Mesothelial cell of epicardium (in vitro differentiated cells): ENCODE results near the gene NDC80. TPM values are rescaled to one million over a fixed set of nuclear protein-coding genes. Genes with fewer than 3 reads are reported as not detected.

Experiments
- DNase-seq, 2 experiments: peaks; one replicate each; pipeline ENCODE4 v3.0.0; 2021; ENCODE audit warnings: low spot score in 2 of 2; ENCODE audit not compliant: unreplicated experiment in 2 of 2
- H3K27ac Mint-ChIP-seq: 2 replicates; pipeline ENCODE4 v1.8.0; 2021; ENCODE audit warnings: mixed read lengths
- H3K27me3 Mint-ChIP-seq: 2 replicates; pipeline ENCODE4 v1.8.0; 2021; ENCODE audit warnings: low read depth, mixed read lengths
- H3K36me3 Mint-ChIP-seq: 2 replicates; pipeline ENCODE4 v1.8.0; 2021; ENCODE audit warnings: mixed read lengths
- H3K4me1 Mint-ChIP-seq: 2 replicates; pipeline ENCODE4 v1.8.0; 2021; ENCODE audit warnings: mixed read lengths
- H3K4me3 Mint-ChIP-seq: 2 replicates; pipeline ENCODE4 v1.8.0; 2021; ENCODE audit warnings: mild to moderate bottlenecking, moderate library complexity, mixed read lengths
- H3K9me3 Mint-ChIP-seq: 2 replicates; pipeline ENCODE4 v1.8.0; 2021; ENCODE audit warnings: mixed read lengths
- total RNA-seq: library from RNA; stranded (reverse); gene quantifications from 3 replicates; pipeline ENCODE4 v1.2.1, GENCODE V29; 2021
- TF ChIP-seq, protein P1 (sequence below): fragments of 200-600 bp; sonication (generic); IDR thresholded peaks from one replicate; pipeline ENCODE4 v1.5.0; 2021; ENCODE audit warnings: antibody characterized with exemption; ENCODE audit not compliant: unreplicated experiment

The NDC80 gene
- total RNA-seq, 1 donor from 2014 or later = 13.4 TPM

DNA sequence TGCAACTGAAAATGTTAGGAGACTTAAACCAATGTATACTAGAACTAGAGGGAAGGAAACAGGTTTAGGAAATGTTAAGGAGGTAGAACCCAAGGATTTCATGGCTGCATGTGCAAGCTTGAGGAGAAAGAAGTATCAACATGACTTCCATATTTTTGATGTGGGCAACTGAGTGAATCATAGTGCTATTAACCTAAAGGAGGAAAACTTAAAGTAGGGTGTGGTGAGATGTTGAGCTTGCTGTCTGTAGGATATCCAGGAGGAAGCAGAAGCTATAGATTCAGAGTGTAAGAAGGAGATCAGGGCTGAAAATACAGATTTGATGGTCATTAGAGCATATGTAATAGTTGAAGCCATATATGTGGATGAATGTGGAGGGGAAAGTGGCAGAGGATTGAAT, 31.5 kb downstream of the NDC80 start:
- Mint-ChIP-seq H3K4me3 (no peak overlapping the region), H3K27ac (no peak overlapping the region), H3K9me3 (no peaks in the 10 kb centered on the region), H3K27me3 (no peaks in the 10 kb centered on the region), H3K36me3 (peaks cover 7% of the 10 kb centered on the region), H3K4me1 (no peaks in the 10 kb centered on the region)
- TF ChIP-seq, protein P1, sequence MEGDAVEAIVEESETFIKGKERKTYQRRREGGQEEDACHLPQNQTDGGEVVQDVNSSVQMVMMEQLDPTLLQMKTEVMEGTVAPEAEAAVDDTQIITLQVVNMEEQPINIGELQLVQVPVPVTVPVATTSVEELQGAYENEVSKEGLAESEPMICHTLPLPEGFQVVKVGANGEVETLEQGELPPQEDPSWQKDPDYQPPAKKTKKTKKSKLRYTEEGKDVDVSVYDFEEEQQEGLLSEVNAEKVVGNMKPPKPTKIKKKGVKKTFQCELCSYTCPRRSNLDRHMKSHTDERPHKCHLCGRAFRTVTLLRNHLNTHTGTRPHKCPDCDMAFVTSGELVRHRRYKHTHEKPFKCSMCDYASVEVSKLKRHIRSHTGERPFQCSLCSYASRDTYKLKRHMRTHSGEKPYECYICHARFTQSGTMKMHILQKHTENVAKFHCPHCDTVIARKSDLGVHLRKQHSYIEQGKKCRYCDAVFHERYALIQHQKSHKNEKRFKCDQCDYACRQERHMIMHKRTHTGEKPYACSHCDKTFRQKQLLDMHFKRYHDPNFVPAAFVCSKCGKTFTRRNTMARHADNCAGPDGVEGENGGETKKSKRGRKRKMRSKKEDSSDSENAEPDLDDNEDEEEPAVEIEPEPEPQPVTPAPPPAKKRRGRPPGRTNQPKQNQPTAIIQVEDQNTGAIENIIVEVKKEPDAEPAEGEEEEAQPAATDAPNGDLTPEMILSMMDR = no peak
- DNase-seq = no peak

- DNase-seq = no peak
- TF ChIP-seq, protein P1 = no peak
- H3K27ac Mint-ChIP-seq = no peak overlapping the region
- no peaks in the 10 kb centered on the region for H3K27me3 Mint-ChIP-seq
- no peak overlapping the region for H3K4me3 Mint-ChIP-seq
- H3K9me3 Mint-ChIP-seq = no peaks in the 10 kb centered on the region
- no peaks in the 10 kb centered on the region for H3K4me1 Mint-ChIP-seq
- peaks cover 1% of the 10 kb centered on the region for H3K36me3 Mint-ChIP-seq
Measured at GRCh38 chr18:2606335-2606734, 35.0 kb downstream of the NDC80 start.

DNA sequence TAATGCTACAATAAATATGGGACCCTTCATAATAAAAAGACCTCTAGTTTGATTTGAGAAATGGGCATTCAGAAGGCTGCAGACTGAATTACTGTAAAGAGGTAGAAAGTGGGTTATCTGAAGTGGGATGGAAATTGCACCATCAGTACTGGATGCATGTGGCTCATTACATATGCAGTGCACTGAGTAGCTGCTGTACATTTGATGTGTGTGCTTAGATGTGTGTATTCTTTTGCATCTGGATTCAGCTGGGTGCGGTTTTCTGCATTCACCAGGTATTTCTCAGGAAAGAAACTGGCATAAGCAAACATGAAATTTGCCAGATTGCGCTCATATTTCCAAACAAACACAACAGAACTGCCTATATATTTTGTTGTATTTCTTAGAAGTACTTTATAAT, 38.2 kb downstream of the NDC80 start:
- TF ChIP-seq, protein P1 = no peak
- H3K4me1 Mint-ChIP-seq = no peaks in the 10 kb centered on the region
- no peak for DNase-seq
- H3K36me3 Mint-ChIP-seq = peaks cover 15% of the 10 kb centered on the region
- H3K4me3 Mint-ChIP-seq = no peak overlapping the region
- no peaks in the 10 kb centered on the region for H3K27me3 Mint-ChIP-seq
- no peaks in the 10 kb centered on the region for H3K9me3 Mint-ChIP-seq
- no peak overlapping the region for H3K27ac Mint-ChIP-seq

DNA sequence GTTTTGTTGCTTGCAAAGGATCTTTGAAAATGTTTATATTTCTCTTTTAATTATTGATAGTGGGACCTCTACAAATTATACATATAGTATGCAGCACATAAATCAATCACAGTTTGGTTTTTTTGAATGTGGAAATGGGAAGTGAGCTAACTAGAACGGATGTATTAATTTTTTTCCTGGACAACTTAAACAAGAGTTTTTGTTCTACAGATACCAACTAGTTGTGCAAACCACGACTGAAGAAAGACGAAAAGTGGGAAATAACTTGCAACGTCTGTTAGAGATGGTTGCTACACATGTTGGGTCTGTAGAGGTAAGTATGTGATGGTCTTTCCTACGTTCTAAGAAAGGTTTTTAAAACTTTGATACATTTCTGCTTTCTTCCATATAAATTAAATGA, 39.2 kb downstream of the NDC80 start:
- no peaks in the 10 kb centered on the region for H3K4me1 Mint-ChIP-seq
- H3K9me3 Mint-ChIP-seq = no peaks in the 10 kb centered on the region
- DNase-seq = no peak
- no peak overlapping the region for H3K4me3 Mint-ChIP-seq
- no peaks in the 10 kb centered on the region for H3K27me3 Mint-ChIP-seq
- no peak overlapping the region for H3K27ac Mint-ChIP-seq
- TF ChIP-seq, protein P1 = no peak
- peaks cover 23% of the 10 kb centered on the region for H3K36me3 Mint-ChIP-seq

DNA sequence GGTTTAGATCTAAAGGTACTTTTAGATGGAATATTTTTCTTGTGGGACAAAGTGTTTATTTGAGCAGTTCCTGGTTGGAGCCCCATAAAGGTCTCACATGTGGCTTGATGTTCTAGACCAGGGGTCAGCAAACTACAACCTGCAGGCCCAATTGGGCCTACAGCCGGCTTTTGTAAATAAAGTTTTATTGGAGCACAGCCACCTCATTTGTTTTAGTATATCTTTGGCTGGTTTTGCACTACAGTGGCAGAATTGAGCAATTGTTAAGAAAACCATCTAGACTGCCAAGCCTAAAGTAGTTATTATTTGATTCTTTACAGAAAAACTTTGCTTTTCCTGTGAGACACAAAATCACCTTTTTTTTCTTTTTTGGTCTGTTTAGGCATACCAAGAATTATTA, 41.6 kb downstream of the NDC80 start:
- Mint-ChIP-seq H3K27ac (no peak overlapping the region), H3K27me3 (no peaks in the 10 kb centered on the region), H3K4me1 (no peaks in the 10 kb centered on the region), H3K36me3 (peaks cover 23% of the 10 kb centered on the region), H3K4me3 (no peak overlapping the region), H3K9me3 (no peaks in the 10 kb centered on the region)
- no peak for DNase-seq
- TF ChIP-seq, protein P1 = no peak

DNA sequence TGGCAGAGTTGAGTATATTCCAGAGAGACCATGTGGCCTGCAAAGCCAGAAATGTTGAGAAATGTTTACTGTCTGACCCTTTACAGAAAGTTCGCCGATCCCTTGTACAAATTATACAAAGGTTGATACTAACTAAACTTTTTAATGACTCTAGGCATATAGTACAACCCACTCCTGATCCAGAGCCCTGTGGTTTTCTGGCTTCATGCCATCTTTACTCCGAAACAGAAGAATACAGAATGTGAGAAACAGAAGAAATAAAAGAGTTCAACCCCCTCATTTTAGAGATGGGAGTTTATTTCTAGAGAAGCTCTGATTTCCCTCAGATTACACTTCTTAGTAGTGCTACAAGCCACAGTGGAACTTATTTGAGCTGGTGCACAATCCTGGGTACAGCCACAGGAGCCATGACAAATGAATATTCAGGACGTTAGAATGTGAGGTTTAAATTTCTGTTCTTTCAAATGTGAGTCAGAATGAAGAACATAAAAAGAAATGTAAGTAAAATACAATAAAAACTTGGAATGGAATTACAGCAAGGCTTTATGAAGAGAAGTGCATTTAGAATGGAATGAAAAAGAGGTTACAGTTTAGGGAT, 46.1 kb downstream of the NDC80 start:
- H3K36me3 Mint-ChIP-seq = peaks cover 17% of the 10 kb centered on the region
- H3K27ac Mint-ChIP-seq = peak overlapping the region; percentile 52
- H3K9me3 Mint-ChIP-seq = no peaks in the 10 kb centered on the region
- no peak for DNase-seq
- no peaks in the 10 kb centered on the region for H3K4me1 Mint-ChIP-seq
- no peaks in the 10 kb centered on the region for H3K27me3 Mint-ChIP-seq
- TF ChIP-seq, protein P1 = no peak
- no peak overlapping the region for H3K4me3 Mint-ChIP-seq
